IPS-15b (cell line): Measurements from ENCODE around the gene TNRC6C.
"Not testable (repeated sequence)": the region's sequence is repeated elsewhere in the genome, so short reads cannot be mapped to it uniquely, and the experiment has no call there.

Source experiments
- H3K27me3 ChIP-seq: one replicate; pipeline ENCODE4 v1.6.1; 2013; ENCODE audit warnings: low read length; ENCODE audit not compliant: control insufficient read depth, insufficient read depth
- H3K36me3 ChIP-seq: one replicate; pipeline ENCODE4 v1.6.1; 2013; ENCODE audit warnings: low read length; ENCODE audit not compliant: control insufficient read depth, insufficient read depth
- H3K4me1 ChIP-seq: one replicate; pipeline ENCODE4 v1.6.1; 2013; ENCODE audit warnings: mild to moderate bottlenecking, low read length; ENCODE audit not compliant: control insufficient read depth, insufficient read depth
- H3K4me3 ChIP-seq: one replicate; pipeline ENCODE4 v1.5.1; 2013; ENCODE audit warnings: low read depth, low read length
- H3K9ac ChIP-seq: one replicate; pipeline ENCODE4 v1.6.1; 2013; ENCODE audit warnings: low read depth, mild to moderate bottlenecking, low read length
- H3K9me3 ChIP-seq: one replicate; pipeline ENCODE4 v1.6.1; 2013; ENCODE audit warnings: mild to moderate bottlenecking, low read length; ENCODE audit not compliant: control insufficient read depth, insufficient read depth

Gene TNRC6C

DNA sequence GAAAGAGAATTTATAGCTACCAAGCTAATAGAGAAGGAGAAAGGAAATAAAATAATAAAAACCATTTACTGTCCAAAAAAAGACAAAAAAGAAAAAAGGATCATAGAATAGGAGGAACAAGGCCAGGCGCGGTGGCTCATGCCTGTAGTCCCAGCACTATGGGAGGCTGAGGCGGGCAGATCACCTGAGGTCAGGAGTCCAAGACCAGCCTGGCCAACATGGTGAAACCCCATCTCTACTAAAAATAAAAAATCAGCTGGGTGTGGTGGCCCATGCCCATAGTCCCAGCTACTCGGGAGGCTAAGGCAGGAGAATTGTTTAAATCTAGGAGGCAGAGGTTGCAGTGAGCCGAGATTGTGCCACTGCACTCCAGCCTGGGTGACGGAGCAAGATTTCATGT lies 23.9 kb downstream of the TNRC6C start:
- not testable (repeated sequence) for H3K9ac ChIP-seq, H3K9me3 ChIP-seq, H3K4me1 ChIP-seq, H3K27me3 ChIP-seq, H3K4me3 ChIP-seq, H3K36me3 ChIP-seq

DNA sequence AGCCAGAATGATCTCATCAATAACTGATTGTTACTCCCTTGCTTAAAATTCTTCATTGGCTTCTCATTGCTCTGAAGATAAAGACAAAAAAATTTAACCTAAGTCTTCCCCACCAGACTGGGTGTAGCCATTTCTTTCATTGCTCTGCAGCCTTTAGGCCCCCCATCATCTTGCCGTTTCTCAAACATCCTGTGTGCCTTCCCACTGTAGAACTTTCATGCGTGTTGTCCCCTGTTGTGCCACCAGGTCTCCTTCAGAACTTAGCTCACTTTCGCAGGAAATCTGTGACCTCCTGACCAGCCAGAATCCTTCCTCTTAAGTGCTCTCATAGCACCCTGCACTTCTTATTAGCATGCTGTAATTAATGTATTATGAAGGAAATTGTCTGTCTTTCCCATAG lies 31.8 kb downstream of the TNRC6C start:
- H3K9me3 ChIP-seq, result no peaks in the 10 kb centered on the region
- no peak overlapping the region for H3K9ac ChIP-seq
- H3K4me3 ChIP-seq, result no peak overlapping the region
- H3K36me3 ChIP-seq, result no peaks in the 10 kb centered on the region
- no peaks in the 10 kb centered on the region for H3K4me1 ChIP-seq
- H3K27me3 ChIP-seq, result no peaks in the 10 kb centered on the region

DNA sequence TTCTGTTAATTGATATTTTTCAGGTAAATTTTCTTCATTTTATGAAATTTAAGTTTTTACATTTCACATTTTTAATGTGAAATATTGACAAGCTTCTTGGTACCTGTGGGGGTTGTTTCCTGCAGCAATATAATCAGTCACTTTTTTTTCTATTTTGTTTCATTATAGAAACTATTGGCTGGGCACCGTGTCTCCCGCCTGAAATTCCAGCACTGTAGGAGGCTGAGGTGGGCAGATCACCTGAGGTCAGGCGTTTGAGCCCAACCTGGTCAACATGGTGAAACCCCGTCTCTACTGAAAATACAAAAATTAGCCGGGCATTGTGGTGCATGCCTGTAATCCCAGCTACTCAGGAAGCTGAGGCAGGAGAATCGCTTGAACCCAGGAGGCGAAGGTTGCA lies 35.2 kb downstream of the TNRC6C start:
- H3K9me3 ChIP-seq, H3K4me1 ChIP-seq, H3K36me3 ChIP-seq, H3K9ac ChIP-seq, H3K27me3 ChIP-seq, H3K4me3 ChIP-seq: not testable (repeated sequence)

DNA sequence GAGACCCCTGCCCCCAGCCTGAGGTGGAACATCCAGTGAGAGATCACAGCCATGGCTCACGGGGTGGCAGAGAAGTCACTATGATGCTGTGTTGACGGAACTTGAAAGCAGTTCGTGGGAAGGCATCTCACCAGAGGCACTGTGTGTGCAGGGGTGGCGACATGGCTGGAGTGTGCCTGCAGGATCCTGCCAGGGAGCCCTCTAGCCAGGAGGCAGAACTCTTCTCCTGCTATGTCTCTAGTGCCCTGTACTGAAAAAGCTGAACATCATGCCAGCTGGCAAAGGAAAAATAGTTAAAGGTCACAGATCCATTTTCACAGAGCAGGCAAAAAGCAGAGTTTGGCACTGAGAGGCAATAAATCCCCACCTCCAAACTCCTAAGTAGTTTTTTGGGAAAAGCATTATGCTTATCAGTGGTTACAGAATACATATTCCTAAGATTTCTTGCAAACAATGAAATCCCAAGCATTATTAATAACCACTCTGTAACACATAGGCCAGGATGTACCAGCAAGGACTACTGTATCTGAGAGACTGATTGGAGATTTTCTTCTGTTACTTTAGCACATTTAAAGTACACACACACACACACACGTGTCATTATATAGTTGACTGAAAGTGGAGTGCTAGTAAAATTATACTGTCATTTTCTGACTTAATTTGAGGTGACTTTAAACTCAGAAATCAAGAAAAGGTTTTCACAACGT lies 36.8 kb downstream of the TNRC6C start:
- H3K9ac ChIP-seq, result no peak overlapping the region
- no peaks in the 10 kb centered on the region for H3K36me3 ChIP-seq
- no peaks in the 10 kb centered on the region for H3K27me3 ChIP-seq
- no peak overlapping the region for H3K4me3 ChIP-seq
- H3K4me1 ChIP-seq, result no peaks in the 10 kb centered on the region
- H3K9me3 ChIP-seq, result no peaks in the 10 kb centered on the region

DNA sequence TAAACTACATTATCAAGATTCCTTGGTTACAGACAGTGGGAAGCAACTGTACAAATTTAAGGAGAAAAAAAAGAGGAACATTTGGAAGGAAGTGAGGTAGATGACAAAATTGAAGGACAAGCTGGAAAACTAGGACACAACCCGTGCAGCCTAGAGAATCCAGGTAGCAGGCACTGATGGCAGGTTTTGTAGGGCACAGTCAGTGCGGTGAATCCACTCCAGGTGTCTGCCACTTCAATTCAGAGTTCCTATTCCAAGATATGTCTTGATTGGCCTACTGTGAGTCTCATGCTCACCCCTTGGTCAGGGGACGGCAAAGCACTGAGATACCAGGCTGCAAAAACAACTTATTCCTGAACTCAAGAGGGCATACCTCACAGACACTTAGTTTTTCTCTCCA lies 37.8 kb downstream of the TNRC6C start:
- Histone ChIP-seq H3K9ac (no peak overlapping the region), H3K36me3 (no peaks in the 10 kb centered on the region), H3K9me3 (no peaks in the 10 kb centered on the region), H3K4me3 (no peak overlapping the region), H3K27me3 (no peaks in the 10 kb centered on the region), H3K4me1 (no peaks in the 10 kb centered on the region)

DNA sequence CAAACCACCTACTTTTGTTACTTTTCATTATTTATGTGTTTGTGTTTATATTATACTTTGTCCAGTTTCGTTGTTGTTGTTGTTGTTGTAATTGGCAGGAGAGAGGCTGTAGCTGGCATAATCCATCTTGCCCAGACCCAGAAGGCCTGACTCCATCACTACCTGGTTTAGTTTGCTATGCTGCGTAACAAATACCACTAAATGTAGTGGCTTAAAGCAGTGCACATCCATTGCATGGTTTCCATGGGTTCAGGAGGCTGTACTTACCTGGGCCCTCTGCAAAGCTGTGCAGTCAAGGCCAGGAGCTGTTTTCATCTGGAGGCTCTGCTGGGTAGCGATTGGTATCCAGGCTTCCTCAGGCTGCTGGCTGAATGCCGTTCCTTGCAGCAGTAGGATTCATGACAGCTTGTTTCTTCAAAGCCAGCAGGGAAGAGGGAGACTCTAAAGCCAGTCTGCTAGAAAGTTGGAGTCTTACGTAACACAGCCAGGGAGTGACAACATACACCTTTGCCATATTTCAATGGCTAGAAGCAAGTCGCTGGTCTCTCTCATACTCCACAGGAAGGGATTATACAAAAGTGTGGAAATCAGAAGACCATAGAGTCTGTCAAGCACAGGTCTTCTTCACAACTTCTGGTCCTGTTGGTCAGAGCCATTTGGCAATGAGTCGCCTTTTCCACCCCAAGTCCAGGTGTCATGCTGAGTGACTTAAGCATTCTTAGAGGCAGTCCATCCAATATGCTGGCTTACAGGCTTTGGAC lies 41.1 kb downstream of the TNRC6C start:
- no peaks in the 10 kb centered on the region for H3K9me3 ChIP-seq
- H3K27me3 ChIP-seq, result no peaks in the 10 kb centered on the region
- H3K9ac ChIP-seq, result no peak overlapping the region
- H3K36me3 ChIP-seq, result no peaks in the 10 kb centered on the region
- no peaks in the 10 kb centered on the region for H3K4me1 ChIP-seq
- H3K4me3 ChIP-seq, result no peak overlapping the region

DNA sequence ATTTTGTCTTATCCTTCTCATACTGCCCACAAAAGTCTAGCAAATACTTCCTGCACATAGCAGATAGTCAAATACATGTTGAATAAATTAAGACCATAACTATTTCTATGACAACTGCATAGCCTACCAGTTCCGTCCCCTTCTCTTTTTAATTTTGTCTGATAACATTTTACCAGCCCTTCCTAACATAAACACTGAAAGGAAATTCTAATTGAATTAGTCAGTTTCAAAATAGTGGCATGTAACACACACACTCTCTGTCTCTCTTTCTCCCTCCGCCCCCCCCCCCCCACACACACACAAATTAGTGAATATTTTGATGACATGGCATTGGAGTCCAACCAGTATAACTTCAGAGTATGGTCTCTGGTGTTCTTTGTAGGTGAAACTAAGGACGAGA lies 41.8 kb downstream of the TNRC6C start:
- Histone ChIP-seq H3K4me3 (no peak overlapping the region), H3K4me1 (no peaks in the 10 kb centered on the region), H3K9ac (no peak overlapping the region), H3K27me3 (no peaks in the 10 kb centered on the region), H3K9me3 (no peaks in the 10 kb centered on the region), H3K36me3 (no peaks in the 10 kb centered on the region)

DNA sequence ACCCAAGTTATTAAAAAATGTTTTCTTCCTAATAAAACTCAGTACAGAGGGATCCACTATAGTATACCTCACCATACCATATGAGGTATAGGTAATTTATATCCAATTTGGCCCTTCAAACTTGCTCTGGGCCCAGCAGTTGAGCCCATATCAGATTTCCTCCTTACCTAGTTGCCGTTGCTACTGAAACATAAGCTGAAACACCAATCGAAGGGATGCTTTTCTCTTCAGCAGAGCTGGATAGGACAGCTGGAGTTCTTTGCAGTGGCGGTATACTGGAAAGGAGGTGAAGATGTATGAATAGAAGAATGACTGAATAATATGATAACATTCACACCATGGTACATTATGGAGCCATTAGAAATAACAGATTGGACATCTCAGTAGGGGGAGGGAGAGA lies 42.7 kb downstream of the TNRC6C start:
- H3K4me1 ChIP-seq, result no peaks in the 10 kb centered on the region
- H3K9ac ChIP-seq, result no peak overlapping the region
- no peak overlapping the region for H3K4me3 ChIP-seq
- H3K27me3 ChIP-seq, result no peaks in the 10 kb centered on the region
- H3K36me3 ChIP-seq, result no peaks in the 10 kb centered on the region
- H3K9me3 ChIP-seq, result no peaks in the 10 kb centered on the region

DNA sequence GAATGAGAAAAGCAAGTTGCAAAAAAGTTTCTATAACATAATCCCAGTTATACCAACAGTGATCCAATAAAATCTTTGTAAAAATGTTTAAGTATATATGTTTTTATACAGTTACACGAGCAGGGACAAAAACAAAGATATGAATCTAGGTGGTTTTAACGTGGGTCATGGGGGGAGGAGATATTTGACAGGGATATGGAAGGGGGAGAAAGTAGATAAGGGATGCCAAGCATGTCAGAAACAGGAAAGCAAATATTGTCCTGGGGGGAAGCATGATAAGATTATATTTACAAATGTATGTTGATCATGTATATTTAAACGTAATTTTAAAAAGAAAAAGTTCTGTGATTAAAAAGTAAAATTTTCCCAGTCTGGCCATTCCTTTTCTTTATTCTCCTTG lies 43.1 kb downstream of the TNRC6C start:
- Histone ChIP-seq H3K9ac (no peak overlapping the region), H3K9me3 (no peaks in the 10 kb centered on the region), H3K4me1 (no peaks in the 10 kb centered on the region), H3K4me3 (no peak overlapping the region), H3K36me3 (no peaks in the 10 kb centered on the region), H3K27me3 (no peaks in the 10 kb centered on the region)

DNA sequence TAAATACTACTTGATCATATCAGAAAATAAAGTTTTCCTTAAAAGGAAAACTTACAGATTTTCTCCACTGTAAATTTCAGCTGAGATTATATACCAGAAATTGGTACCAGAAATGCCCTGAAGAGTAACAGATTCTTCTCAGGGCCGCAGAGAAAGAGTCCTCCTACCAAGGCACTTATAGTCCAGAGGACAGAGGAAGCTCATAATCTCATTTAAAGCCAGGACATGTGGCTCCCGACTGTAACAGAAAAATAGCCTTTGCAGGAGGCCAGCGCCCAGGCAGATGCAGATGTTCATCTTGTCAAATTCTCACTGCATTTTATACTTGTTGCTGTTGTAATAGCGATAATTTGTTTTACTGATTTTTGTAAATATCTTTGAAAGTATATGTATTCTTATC lies 43.7 kb downstream of the TNRC6C start:
- H3K4me1 ChIP-seq, result no peaks in the 10 kb centered on the region
- no peaks in the 10 kb centered on the region for H3K36me3 ChIP-seq
- no peaks in the 10 kb centered on the region for H3K9me3 ChIP-seq
- no peak overlapping the region for H3K9ac ChIP-seq
- H3K4me3 ChIP-seq, result no peak overlapping the region
- no peaks in the 10 kb centered on the region for H3K27me3 ChIP-seq

DNA sequence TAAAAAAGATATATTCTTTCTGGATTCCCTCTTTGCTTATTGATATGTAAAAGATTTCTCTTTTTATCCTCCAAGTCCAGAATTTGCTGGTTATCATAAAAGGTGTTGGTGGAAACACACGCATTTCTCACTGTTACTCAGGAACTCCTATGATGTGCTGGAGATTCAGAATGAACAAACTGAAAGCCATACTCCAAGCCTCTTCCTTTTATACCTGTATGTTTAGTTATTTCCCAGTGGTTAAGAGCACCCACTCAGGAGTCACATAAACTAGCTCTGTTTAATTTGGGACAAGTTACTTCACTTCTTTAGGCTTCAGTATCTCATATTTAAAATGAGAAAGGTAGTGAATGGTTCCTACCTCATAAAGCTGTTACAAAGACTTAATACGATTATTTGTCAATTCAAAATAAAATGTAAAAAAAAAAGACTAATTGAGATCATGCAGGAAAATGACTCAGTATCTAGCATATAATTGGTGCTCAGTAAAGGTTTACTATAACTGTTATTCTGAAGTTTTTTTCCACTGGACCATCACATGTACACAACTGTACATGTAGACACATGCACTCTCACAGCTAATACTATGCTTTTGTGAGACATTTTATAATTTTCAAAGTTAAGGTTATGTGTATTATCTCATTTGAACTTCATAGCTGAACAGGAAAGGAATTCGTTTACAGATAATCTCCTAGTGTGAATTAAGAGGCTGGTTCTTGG lies 47.1 kb downstream of the TNRC6C start:
- no peak overlapping the region for H3K4me3 ChIP-seq
- no peaks in the 10 kb centered on the region for H3K4me1 ChIP-seq
- no peak overlapping the region for H3K9ac ChIP-seq
- H3K27me3 ChIP-seq, result no peaks in the 10 kb centered on the region
- H3K36me3 ChIP-seq, result no peaks in the 10 kb centered on the region
- no peaks in the 10 kb centered on the region for H3K9me3 ChIP-seq

DNA sequence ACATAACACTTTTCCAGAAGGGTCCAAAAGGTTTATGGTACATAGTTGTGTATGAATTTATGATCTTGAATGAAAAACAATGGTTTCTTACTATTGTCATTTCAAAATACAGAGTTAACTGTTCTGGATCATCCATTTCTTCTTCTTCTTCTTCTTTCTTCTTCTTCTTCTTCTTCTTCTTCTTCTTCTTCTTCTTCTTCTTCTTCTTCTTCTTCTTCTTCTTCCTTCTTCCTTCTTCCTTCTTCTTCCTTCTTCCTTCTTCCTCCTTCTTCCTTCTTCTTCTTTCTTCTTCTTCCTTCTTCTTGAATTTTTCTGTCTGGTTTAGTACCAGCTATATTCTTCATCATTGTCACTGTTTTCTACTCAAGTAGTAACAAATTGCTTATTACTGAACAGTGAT lies 47.8 kb downstream of the TNRC6C start:
- H3K4me3 ChIP-seq, result no peak overlapping the region
- H3K9ac ChIP-seq, result no peak overlapping the region
- H3K9me3 ChIP-seq, result no peaks in the 10 kb centered on the region
- H3K4me1 ChIP-seq, result no peaks in the 10 kb centered on the region
- H3K27me3 ChIP-seq, result no peaks in the 10 kb centered on the region
- H3K36me3 ChIP-seq, result no peaks in the 10 kb centered on the region
